Measurements from ENCODE around the gene LIN54. TPM values are rescaled to one million over a fixed set of nuclear protein-coding genes. Genes with fewer than 3 reads are reported as not detected.

Gene LIN54
- total and polyA plus RNA-seq, 3 donors from 2014 or later: 13.2 to 14.6 (median 14.5) TPM

- intact Hi-C loops (cut with DNase I; ENCODE audit: low total_unique reads): loop anchor here (10.0 kb wide), 1 partner anchor 144 kb away; the partner anchor contains the start of gene COPS4
- peak; percentile 86 for TF ChIP-seq POLR2A (IDR thresholded peaks at IDR 0.05)
- no peak for TF ChIP-seq CTCF (IDR thresholded peaks at IDR 0.05)
- 0 to 1% methylated on average over 33 to 71 of the region's 71 CpGs for WGBS, 2 donors
- peak within 1 kb of the TSS; percentile 79 to 90 for H3K4me3 ChIP-seq
- H3K36me3 ChIP-seq (ENCODE audit: low read depth, missing control alignments): no peaks in the 10 kb centered on the region
- peak; percentile 96 for DNase-seq
- H3K27ac ChIP-seq: peak within 1 kb of the TSS; percentile 86 to 95
- H3K9me3 ChIP-seq: no peaks in the 10 kb centered on the region
- no peaks in the 10 kb centered on the region for H3K27me3 ChIP-seq
- H3K4me1 ChIP-seq: peaks cover 17% of the 10 kb centered on the region
Measured at GRCh38 chr4:82890901-82891706, 119.5 kb downstream of the LIN54 start, which contains the start of gene SEC31A. TSS of gene SEC31A (minus strand) at chr4:82891153. CDS start at chr4:82881936, 9,217 bp downstream.

- Histone ChIP-seq H3K4me3 (peak overlapping the region; percentile 79 to 90), H3K9me3 (no peaks in the 10 kb centered on the region), H3K27me3 (no peaks in the 10 kb centered on the region), H3K36me3 (ENCODE audit: low read depth, missing control alignments) (no peaks in the 10 kb centered on the region), H3K4me1 (peaks cover 18% of the 10 kb centered on the region), H3K27ac (peak overlapping the region; percentile 86 to 95)
- intact Hi-C loops (cut with DNase I; ENCODE audit: low total_unique reads): loop anchor here (10.0 kb wide), 1 partner anchor 144 kb away; the partner anchor contains the start of gene COPS4
- TF ChIP-seq POLR2A (IDR thresholded peaks at IDR 0.05) (no peak), CTCF (IDR thresholded peaks at IDR 0.05) (no peak)
- DNase-seq: no peak
- 0 to 2% methylated on average over 9 to 16 of the region's 16 CpGs for WGBS, 2 donors
Measured at GRCh38 chr4:82890528-82890900, 120.1 kb downstream of the LIN54 start.

GRCh38 chr4:82889287-82889686 lies 121.3 kb downstream of the LIN54 start:
- TF ChIP-seq POLR2A (IDR thresholded peaks at IDR 0.05): no peak
- TF ChIP-seq CTCF (IDR thresholded peaks at IDR 0.05): no peak
- WGBS, 2 donors: 28 to 30% methylated on average over 6 of the region's 6 CpGs
- intact Hi-C loops (cut with DNase I; ENCODE audit: low total_unique reads): no loop called here
- Histone ChIP-seq H3K27me3 (no peaks in the 10 kb centered on the region), H3K36me3 (ENCODE audit: low read depth, missing control alignments) (no peaks in the 10 kb centered on the region), H3K4me3 (peak overlapping the region in 1 of 2 donors; percentile 90), H3K9me3 (no peaks in the 10 kb centered on the region), H3K4me1 (peaks cover 18% of the 10 kb centered on the region), H3K27ac (peak overlapping the region in 1 of 2 donors; percentile 95)
- no peak for DNase-seq

- Histone ChIP-seq H3K9me3 (no peaks in the 10 kb centered on the region), H3K4me1 (peaks cover 18% of the 10 kb centered on the region), H3K4me3 (no peak overlapping the region), H3K36me3 (ENCODE audit: low read depth, missing control alignments) (no peaks in the 10 kb centered on the region), H3K27ac (peak overlapping the region in 1 of 2 donors; percentile 22), H3K27me3 (no peaks in the 10 kb centered on the region)
- WGBS, 2 donors: 27 to 35% methylated on average over 5 of the region's 5 CpGs
- intact Hi-C loops (cut with DNase I; ENCODE audit: low total_unique reads): no loop called here
- TF ChIP-seq POLR2A (IDR thresholded peaks at IDR 0.05) (no peak), CTCF (IDR thresholded peaks at IDR 0.05) (no peak)
- no peak for DNase-seq
Measured at GRCh38 chr4:82886147-82886942, 124.3 kb downstream of the LIN54 start.

All from testis (tissue), 3 donors.